Rectal smooth muscle tissue (tissue), 1 donor: ENCODE data around the gene FAM98C.
A peak's percentile ranks its signal among the peaks of the same experiment; 100 is the strongest.
"Not testable (repeated sequence)": the region's sequence is repeated elsewhere in the genome, so short reads cannot be mapped to it uniquely, and the experiment has no call there.

Source experiments
- H3K27ac ChIP-seq: one replicate; pipeline ENCODE4 v1.7.0; 2013; ENCODE audit warnings: low read depth, low read length, inconsistent platforms
- H3K27me3 ChIP-seq: one replicate; pipeline ENCODE4 v1.7.0; 2013; ENCODE audit warnings: low read length; ENCODE audit not compliant: control insufficient read depth, insufficient read depth
- H3K36me3 ChIP-seq: one replicate; pipeline ENCODE4 v1.7.0; 2013; ENCODE audit warnings: low read length; ENCODE audit not compliant: control insufficient read depth, insufficient read depth
- H3K4me1 ChIP-seq: one replicate; pipeline ENCODE4 v1.7.0; 2013; ENCODE audit warnings: low read length; ENCODE audit not compliant: control insufficient read depth, insufficient read depth
- H3K4me3 ChIP-seq: one replicate; pipeline ENCODE4 v1.7.0; 2013; ENCODE audit warnings: low read length
- H3K9ac ChIP-seq: one replicate; pipeline ENCODE4 v1.7.0; 2013; ENCODE audit warnings: low read length

The FAM98C gene

GRCh38 chr19:38425810-38426466 lies 23.0 kb downstream of the FAM98C start, which contains the start of gene RASGRP4:
Gene RASGRP4 (minus strand): TSS chr19:38426219. CDS start chr19:38426091, 128 bp downstream.
- no peak within 1 kb of the TSS for H3K9ac ChIP-seq
- no peaks in the 10 kb centered on the region for H3K27me3 ChIP-seq
- H3K27ac ChIP-seq, result no peak within 1 kb of the TSS
- no peaks in the 10 kb centered on the region for H3K36me3 ChIP-seq
- no peaks in the 10 kb centered on the region for H3K4me1 ChIP-seq
- H3K4me3 ChIP-seq, result no peak within 1 kb of the TSS

- not testable (repeated sequence) for H3K36me3 ChIP-seq, H3K4me1 ChIP-seq, H3K27ac ChIP-seq, H3K4me3 ChIP-seq, H3K27me3 ChIP-seq, H3K9ac ChIP-seq
Measured at GRCh38 chr19:38427035-38427677, 24.3 kb downstream of the FAM98C start.

DNA sequence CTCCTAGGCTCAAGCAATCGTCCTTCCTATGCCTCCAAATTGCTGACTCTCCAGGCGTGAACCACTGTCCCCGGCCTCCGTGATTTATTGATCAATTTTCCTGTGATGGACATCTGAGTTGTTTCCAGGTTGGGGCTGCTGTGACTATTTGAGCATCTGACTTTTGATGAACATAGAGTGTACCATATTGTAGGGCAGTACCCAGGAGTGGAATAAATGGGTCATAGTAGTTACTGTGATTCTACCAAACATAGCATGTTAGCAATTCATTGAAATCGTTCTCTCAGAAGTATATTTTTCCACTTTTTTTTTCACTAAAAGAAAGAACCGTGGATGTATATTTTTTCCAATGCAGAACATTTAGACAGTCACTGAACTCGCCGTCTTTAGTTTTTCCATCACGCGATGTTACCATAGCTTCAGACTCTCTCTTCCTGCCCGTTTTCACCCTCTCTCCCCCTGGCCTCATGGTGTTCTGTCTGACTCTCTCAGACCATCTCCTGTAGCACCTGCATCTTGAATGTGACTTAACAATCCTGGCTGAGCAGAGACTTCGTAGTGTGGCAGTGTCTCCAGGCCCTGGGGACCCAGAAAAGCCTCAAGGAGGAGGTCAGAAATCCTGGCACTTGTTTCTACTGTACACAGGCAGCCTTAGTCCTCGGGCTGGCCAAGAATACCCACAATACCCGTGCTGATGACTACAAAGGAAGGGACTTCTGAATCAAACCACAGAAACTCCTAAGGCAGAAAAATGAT lies 26.3 kb downstream of the FAM98C start:
- Histone ChIP-seq H3K9ac (no peak overlapping the region), H3K36me3 (no peaks in the 10 kb centered on the region), H3K4me1 (no peaks in the 10 kb centered on the region), H3K4me3 (no peak overlapping the region), H3K27me3 (peaks cover 5% of the 10 kb centered on the region), H3K27ac (no peak overlapping the region)

DNA sequence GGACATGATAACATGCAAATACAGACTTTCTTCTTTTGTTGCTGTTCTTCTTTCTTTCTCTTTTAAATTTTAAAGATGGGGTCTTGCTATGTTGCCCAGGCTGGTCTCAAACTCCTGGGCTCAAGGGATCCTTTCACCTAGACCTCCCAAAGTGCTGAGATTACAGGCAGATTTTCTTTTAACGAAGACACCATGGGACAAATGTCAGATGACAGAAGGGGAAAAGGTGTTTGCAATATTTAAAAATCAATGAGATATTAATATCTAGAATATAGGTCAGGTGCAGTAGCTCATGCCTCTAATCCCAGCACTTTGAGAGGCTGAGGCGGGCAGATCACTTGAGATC lies 26.9 kb downstream of the FAM98C start:
- no peaks in the 10 kb centered on the region for H3K4me1 ChIP-seq
- H3K36me3 ChIP-seq, result no peaks in the 10 kb centered on the region
- peaks cover 10% of the 10 kb centered on the region for H3K27me3 ChIP-seq
- H3K9ac ChIP-seq, result no peak overlapping the region
- no peak overlapping the region for H3K4me3 ChIP-seq
- no peak overlapping the region for H3K27ac ChIP-seq

DNA sequence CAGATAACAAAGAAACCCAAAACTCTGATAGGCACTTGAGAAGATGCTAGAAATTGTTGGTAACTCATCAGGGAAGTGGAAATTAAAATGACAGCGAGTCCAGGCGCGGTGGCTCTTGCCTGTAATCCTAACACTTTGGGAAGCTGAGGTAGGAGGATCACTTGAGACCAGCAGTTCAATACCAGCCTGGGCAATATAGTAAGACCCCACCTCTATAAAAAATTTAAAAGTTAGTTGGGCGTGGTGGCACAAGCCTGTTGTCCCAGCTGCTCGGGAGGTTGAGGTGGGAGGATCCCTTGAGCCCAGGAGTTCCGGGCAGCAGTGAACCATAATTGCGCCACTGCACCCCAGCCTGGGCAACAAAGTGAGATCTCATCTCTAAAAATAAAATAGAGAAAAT lies 28.0 kb downstream of the FAM98C start:
- H3K27ac ChIP-seq, result no peak overlapping the region
- H3K9ac ChIP-seq, result no peak overlapping the region
- peaks cover 13% of the 10 kb centered on the region for H3K27me3 ChIP-seq
- H3K36me3 ChIP-seq, result no peaks in the 10 kb centered on the region
- no peak overlapping the region for H3K4me3 ChIP-seq
- H3K4me1 ChIP-seq, result no peaks in the 10 kb centered on the region

DNA sequence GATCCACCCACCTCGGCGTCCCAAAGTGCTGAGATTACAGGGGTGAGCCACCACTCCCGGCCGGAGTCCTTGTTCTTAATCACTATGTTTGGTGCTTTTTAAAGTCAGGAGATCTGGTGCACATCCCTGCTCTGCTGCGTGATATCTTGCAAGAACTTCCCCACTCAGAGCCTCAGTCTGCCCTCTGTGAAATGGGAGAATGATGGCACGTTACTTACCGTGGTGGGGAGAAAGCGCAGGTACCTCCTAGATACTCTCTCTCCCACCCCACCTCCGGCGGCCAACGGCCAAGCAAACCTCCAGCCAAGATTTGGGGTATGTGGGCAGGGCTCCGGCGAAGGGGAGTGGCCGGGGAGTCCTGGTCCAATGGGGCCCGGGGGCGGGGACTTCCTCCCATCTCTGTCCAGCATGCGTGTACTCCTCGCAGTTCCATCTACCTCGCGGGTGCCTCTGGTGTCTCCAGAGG lies 30.4 kb downstream of the FAM98C start, which contains the start of gene RYR1:
RYR1 (plus strand) TSS at position 424 of the 466 bp plus-strand sequence. CDS start 139 bp downstream, outside the sequence.
- Histone ChIP-seq H3K4me3 (peak within 1 kb of the TSS; percentile 32), H3K27me3 (peaks cover 13% of the 10 kb centered on the region), H3K27ac (no peak within 1 kb of the TSS), H3K9ac (no peak within 1 kb of the TSS), H3K4me1 (no peaks in the 10 kb centered on the region), H3K36me3 (no peaks in the 10 kb centered on the region)

DNA sequence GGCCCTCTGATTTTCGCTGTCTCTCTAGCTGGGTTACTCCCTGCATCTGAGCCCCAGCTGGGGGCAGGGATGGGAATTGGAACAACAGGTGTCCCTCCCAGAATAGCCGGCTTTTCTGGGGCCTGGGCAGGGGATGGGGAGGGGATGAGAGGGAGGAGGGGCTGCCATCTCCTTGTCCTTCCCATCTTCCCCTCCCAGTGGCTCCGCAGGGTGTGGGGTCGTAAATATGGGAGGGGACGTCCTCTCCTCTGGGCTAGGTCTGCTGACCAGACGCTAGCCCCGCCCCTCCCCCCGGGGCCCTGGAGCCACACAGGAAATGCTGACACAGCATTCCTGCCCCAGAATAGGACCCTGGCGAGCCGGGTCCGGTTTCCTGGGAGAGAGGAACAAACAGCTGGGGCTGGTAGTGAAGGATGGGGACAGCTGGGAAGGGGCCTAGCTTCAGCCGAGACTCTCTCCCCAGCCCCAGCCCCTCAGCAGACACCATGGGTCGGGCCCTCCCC lies 31.7 kb downstream of the FAM98C start:
- H3K4me3 ChIP-seq, result no peak overlapping the region
- no peak overlapping the region for H3K27ac ChIP-seq
- H3K36me3 ChIP-seq, result no peaks in the 10 kb centered on the region
- no peaks in the 10 kb centered on the region for H3K4me1 ChIP-seq
- no peak overlapping the region for H3K9ac ChIP-seq
- peaks cover 13% of the 10 kb centered on the region for H3K27me3 ChIP-seq

- H3K36me3 ChIP-seq, result no peaks in the 10 kb centered on the region
- H3K27me3 ChIP-seq, result peaks cover 16% of the 10 kb centered on the region
- no peak overlapping the region for H3K27ac ChIP-seq
- no peak overlapping the region for H3K4me3 ChIP-seq
- no peaks in the 10 kb centered on the region for H3K4me1 ChIP-seq
- no peak overlapping the region for H3K9ac ChIP-seq
Measured at GRCh38 chr19:38437295-38437694, 34.4 kb downstream of the FAM98C start.

DNA sequence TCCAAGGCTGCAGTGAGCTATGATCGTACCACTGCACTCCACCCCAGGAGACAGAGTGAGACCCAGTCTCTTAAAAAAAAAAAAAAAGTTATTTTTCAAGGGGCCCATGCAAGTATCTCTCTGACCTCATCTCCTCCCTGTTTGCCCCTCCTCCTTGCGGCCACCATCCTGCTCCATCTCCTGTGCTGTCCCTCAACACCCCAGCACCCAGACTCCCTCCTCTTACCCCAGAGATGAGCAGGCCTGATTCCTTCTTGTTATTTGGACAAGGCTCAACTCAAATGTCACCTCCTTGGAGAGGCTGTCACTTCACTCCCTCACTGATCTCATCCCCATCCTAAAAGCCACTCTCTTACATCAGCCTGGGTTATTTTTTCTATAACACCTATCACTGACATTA lies 35.0 kb downstream of the FAM98C start:
- Histone ChIP-seq H3K27ac (no peak overlapping the region), H3K27me3 (peaks cover 20% of the 10 kb centered on the region), H3K4me1 (no peaks in the 10 kb centered on the region), H3K36me3 (no peaks in the 10 kb centered on the region), H3K4me3 (no peak overlapping the region), H3K9ac (no peak overlapping the region)

- no peaks in the 10 kb centered on the region for H3K36me3 ChIP-seq
- H3K4me1 ChIP-seq, result no peaks in the 10 kb centered on the region
- H3K27me3 ChIP-seq, result peaks cover 7% of the 10 kb centered on the region
- H3K9ac ChIP-seq, result no peak overlapping the region
- no peak overlapping the region for H3K4me3 ChIP-seq
- no peak overlapping the region for H3K27ac ChIP-seq
Measured at GRCh38 chr19:38440592-38440991, 37.7 kb downstream of the FAM98C start.

GRCh38 chr19:38441657-38442348 lies 38.9 kb downstream of the FAM98C start:
- Histone ChIP-seq H3K27ac (no peak overlapping the region), H3K9ac (no peak overlapping the region), H3K27me3 (peaks cover 7% of the 10 kb centered on the region), H3K4me3 (no peak overlapping the region), H3K36me3 (no peaks in the 10 kb centered on the region), H3K4me1 (no peaks in the 10 kb centered on the region)

GRCh38 chr19:38442736-38443135 lies 39.8 kb downstream of the FAM98C start:
- Histone ChIP-seq H3K36me3 (no peaks in the 10 kb centered on the region), H3K4me1 (no peaks in the 10 kb centered on the region), H3K9ac (no peak overlapping the region), H3K27ac (no peak overlapping the region), H3K4me3 (no peak overlapping the region), H3K27me3 (peaks cover 7% of the 10 kb centered on the region)
